Mucosa of stomach (tissue), 1 donor: ENCODE results near the gene ZNF254.
"Not testable (repeated sequence)": the region's sequence is repeated elsewhere in the genome, so short reads cannot be mapped to it uniquely, and the experiment has no call there.

Source experiments
- H3K27me3 ChIP-seq: one replicate; pipeline ENCODE4 v1.7.0; 2013; ENCODE audit warnings: mild to moderate bottlenecking, low read length; ENCODE audit not compliant: control insufficient read depth, insufficient read depth
- H3K36me3 ChIP-seq: one replicate; pipeline ENCODE4 v1.7.0; 2013; ENCODE audit warnings: low read length; ENCODE audit not compliant: control insufficient read depth, insufficient read depth
- H3K4me1 ChIP-seq: one replicate; pipeline ENCODE4 v1.7.0; 2013; ENCODE audit warnings: mild to moderate bottlenecking, low read length; ENCODE audit not compliant: control insufficient read depth, insufficient read depth
- H3K4me3 ChIP-seq: one replicate; pipeline ENCODE4 v1.7.0; 2013; ENCODE audit warnings: low read length
- H3K9ac ChIP-seq: one replicate; pipeline ENCODE4 v1.7.0; 2013; ENCODE audit warnings: mild to moderate bottlenecking, low read length, moderate library complexity
- H3K9me3 ChIP-seq: one replicate; pipeline ENCODE4 v1.7.0; 2013; ENCODE audit warnings: mild to moderate bottlenecking, low read length, moderate library complexity; ENCODE audit not compliant: control insufficient read depth
- donor health status: Pancreatic carcinoma.

Gene ZNF254

DNA sequence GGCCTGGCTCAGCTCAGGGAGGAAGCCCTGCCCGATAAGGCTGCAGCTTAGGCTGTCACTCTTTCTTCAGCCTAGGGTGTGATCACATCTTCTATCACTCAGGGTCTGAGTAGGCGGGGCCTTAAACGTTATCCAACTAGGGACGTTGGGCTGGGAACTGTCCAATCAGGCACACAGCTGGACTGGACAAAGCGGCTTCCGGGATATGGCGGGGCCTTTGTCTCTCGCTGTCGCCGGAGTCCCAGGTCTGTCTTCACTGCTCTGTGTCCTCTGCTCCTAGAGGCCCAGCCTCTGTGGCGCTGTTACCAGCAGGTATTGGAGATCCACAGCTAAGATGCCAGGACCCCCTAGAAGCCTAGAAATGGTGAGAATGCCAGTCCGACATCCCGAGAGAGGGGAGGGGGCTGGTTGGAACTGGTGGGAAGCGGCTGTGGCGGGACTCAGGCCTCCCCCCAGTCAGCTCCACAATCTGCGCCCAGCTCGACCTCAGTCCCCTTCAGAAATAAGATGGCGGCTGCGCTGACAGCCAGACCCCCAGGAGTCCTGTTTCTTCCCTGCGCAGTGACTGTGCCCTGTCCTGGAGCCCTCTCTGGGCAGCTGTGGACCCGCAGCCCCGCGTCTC is at the start of gene ZNF254:
Gene ZNF254 (plus strand): TSS at position 214 of the 622 bp plus-strand sequence. CDS start 121 bp downstream, at position 335.
- H3K4me3 ChIP-seq = peak within 1 kb of the TSS; percentile 86
- no peaks in the 10 kb centered on the region for H3K9me3 ChIP-seq
- no peaks in the 10 kb centered on the region for H3K27me3 ChIP-seq
- H3K4me1 ChIP-seq = no peaks in the 10 kb centered on the region
- peak within 1 kb of the TSS; percentile 94 for H3K9ac ChIP-seq
- no peaks in the 10 kb centered on the region for H3K36me3 ChIP-seq

DNA sequence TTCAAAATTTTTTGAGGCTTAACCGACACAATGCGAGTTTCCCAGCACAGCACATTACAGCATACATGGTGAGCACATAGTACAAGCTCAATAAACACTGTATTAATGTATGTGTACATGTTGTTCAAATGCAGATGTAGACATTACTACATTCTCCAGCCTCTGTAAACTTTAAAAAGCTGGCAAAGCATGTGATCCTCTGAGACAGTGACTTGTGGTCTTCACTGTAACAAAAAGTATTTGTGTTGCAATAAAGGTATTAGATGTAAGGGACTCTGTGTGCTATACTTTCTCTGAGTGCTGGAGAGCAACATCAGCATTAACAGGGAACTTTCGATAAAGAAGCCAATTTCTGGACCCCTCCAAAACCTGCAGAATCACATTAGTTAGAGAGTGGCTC is 46.4 kb upstream of the ZNF254 start:
- no peak overlapping the region for H3K4me3 ChIP-seq
- H3K36me3 ChIP-seq = no peaks in the 10 kb centered on the region
- no peak overlapping the region for H3K9ac ChIP-seq
- peaks cover 2% of the 10 kb centered on the region for H3K4me1 ChIP-seq
- no peaks in the 10 kb centered on the region for H3K27me3 ChIP-seq
- H3K9me3 ChIP-seq = no peaks in the 10 kb centered on the region

DNA sequence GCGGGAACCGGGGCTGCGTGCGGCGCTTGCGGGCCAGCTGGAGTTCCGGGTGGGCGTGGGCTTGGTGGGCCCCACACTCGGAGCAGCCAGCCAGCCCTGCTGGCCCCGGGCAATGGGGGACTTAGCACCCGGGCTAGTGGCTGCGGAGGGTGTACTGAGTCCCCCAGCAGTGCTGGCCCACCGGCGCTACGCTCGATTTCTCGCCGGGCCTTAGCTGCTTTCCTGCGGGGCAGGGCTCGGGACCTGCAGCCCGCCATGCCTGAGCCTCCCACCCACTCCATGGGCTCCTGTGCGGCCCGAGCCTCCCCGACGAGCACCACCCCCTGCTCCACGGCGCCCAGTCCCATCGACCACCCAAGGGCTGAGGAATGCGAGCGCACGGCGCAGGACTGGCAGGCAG is 45.7 kb upstream of the ZNF254 start:
- not testable (repeated sequence) for H3K9ac ChIP-seq, H3K4me1 ChIP-seq, H3K9me3 ChIP-seq, H3K4me3 ChIP-seq, H3K36me3 ChIP-seq, H3K27me3 ChIP-seq

DNA sequence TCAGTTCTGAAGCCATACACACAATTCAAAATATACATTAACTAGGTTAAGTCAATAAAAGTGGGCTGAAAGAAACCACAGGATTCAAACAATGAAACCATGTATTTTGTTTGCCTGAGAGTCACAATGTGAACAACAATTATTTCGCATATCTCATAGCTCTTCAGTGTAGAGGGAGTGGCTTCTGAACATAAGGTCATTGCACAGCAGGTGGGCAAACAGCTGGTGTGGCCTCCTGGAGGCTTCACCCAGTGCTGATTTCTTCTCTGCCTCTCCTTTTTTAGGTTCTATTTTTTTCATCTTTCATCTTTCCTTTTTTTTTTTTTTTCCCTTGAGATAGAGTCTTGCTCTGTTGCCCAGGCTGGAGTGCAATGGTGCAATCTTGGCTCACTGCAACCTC is 40.4 kb upstream of the ZNF254 start:
- Histone ChIP-seq H3K27me3 (no peaks in the 10 kb centered on the region), H3K9me3 (no peaks in the 10 kb centered on the region), H3K4me1 (no peaks in the 10 kb centered on the region), H3K4me3 (no peak overlapping the region), H3K9ac (no peak overlapping the region), H3K36me3 (peaks cover 7% of the 10 kb centered on the region)

DNA sequence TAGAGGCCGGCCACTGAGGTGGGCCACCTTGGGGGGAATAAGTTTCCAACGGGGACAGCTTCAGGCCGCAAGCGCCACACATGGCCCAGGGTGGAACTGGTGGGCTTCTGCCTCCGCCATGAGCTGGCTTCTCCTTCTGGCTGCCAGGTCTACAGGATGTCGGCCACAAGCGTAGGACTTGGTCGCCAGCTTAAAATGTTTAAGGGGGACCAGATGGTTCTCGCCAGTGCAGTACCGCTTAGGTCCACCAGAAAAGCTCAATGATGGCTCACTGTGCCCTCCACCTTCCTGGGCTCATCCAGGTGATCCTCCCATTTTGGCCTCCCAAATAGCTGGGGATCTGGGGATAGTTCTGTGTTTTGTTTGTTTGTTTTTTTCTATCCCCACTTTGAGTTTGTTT is 38.7 kb upstream of the ZNF254 start:
- no peaks in the 10 kb centered on the region for H3K9me3 ChIP-seq
- peaks cover 7% of the 10 kb centered on the region for H3K36me3 ChIP-seq
- no peaks in the 10 kb centered on the region for H3K27me3 ChIP-seq
- H3K4me1 ChIP-seq = no peaks in the 10 kb centered on the region
- H3K9ac ChIP-seq = no peak overlapping the region
- H3K4me3 ChIP-seq = no peak overlapping the region

DNA sequence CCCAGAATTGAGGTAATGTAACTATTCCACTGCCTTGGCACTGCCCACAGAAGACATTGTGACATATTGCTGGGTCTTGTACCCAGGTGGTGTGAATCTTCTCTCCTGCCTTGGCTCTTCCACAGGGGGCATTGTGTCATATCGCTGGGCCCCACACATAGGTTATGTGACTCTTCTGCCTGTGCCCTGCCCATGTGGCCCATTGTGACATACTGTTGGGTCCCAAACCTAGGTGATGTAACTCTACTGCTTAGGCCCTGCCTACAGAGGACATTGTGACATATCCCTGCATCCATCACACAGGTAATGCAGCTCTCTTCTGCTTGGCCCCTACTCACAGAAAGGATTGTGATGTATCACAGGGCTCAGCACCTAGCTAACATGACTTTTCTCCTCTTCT is 37.5 kb upstream of the ZNF254 start:
- Histone ChIP-seq H3K9ac (no peak overlapping the region), H3K4me1 (peaks cover 6% of the 10 kb centered on the region), H3K9me3 (no peaks in the 10 kb centered on the region), H3K36me3 (peaks cover 7% of the 10 kb centered on the region), H3K4me3 (no peak overlapping the region), H3K27me3 (no peaks in the 10 kb centered on the region)

DNA sequence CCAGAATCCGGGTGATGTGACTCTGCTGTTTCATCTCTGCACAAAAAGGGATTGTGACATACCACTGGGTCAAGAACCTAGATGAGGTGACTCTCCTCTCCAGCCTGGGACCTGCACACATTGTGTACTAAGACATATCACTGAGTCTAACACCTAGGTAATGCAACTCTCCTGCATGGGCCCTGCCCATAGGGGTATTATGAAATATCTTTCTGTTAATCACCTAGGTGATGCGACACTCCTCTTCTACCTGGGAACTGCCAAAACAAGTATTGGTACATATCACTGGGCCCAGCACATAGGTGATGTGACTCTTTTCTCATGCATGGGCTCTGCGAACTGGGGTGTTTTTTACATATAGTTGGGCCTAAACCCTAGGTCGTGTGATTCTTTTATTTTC is 35.5 kb upstream of the ZNF254 start:
- Histone ChIP-seq H3K9ac (no peak overlapping the region), H3K4me3 (no peak overlapping the region), H3K4me1 (peaks cover 6% of the 10 kb centered on the region), H3K36me3 (peaks cover 7% of the 10 kb centered on the region), H3K9me3 (no peaks in the 10 kb centered on the region), H3K27me3 (no peaks in the 10 kb centered on the region)

DNA sequence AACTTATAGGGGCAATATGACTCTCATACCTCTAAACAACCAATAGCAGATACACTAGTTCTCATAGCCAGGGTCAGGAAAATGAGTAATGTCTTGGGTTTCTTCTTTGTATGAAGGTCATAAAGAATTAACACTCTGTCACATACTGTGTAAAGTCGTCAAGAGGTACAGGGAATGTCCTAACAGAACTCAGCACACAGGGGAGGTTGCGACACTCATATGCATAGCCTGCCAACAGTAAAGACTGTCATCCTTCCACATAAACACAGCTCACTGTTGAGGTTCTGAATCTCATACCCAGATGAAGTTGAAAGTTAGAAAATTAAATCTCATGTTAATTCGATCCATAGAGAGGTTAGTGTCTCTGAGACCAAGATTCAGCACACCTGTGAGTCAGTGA is 34.2 kb upstream of the ZNF254 start:
- Histone ChIP-seq H3K9me3 (no peaks in the 10 kb centered on the region), H3K4me1 (peaks cover 6% of the 10 kb centered on the region), H3K36me3 (peaks cover 7% of the 10 kb centered on the region), H3K27me3 (no peaks in the 10 kb centered on the region), H3K4me3 (no peak overlapping the region), H3K9ac (no peak overlapping the region)

DNA sequence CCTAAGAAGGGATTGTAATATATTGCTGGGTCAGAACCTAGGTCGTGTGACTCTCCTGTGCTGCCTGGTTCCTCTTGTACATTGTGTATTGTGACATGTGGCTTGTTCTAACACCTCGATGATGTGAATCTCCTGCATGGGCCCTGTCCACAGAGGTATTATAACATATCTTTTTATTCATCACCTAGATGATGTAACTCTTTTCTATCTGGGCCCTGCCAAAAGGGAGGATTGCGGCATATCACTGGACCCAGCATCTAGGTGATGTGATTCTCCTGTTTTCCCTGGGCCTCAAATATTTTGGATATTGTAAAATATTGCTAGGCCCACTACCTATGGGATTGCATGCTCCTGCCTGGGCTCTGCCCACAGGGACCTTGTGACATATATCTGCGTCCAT is 33.4 kb upstream of the ZNF254 start:
- Histone ChIP-seq H3K36me3 (peaks cover 11% of the 10 kb centered on the region), H3K9me3 (no peaks in the 10 kb centered on the region), H3K4me1 (peaks cover 6% of the 10 kb centered on the region), H3K9ac (no peak overlapping the region), H3K27me3 (no peaks in the 10 kb centered on the region), H3K4me3 (no peak overlapping the region)

DNA sequence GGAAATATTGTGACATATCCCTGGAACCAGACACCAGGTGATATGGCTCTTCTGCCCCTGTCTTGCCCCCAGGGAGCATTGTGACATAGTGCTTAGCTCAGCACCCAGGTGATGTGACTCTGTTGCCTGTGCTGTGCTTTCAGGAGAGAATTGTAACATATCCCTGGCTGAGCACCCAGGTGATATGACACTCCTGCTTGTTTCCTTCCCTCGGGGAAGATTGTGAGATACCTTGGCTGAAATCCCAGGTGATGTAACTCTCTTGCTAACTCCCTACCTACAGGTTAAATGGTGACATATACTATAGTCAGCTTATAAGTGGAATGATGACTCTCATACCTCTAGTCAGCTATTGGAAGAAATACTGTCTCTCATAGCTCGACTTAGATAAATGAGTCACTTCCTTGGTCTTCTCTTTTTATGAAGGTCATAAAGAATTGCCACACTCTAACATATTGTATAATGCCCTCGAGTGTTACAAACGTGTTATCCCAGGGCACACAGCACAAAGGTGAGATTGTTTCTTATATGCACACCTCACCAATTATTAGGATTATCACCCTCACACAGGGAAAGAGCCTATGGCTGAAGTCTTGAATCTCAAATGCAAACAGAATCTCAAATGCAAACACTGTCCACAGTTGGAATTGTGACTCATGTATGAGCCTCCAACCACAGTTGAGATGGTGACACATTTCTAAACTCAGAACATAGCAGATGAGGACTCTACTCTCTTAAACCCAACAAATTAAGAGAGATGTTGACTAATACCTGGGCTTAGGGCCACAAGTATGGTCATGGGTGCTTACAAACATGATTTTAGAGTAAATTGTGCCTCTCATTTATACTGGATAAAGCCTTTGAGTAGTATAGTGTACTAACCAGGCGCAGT is 32.7 kb upstream of the ZNF254 start:
- peaks cover 9% of the 10 kb centered on the region for H3K36me3 ChIP-seq

DNA sequence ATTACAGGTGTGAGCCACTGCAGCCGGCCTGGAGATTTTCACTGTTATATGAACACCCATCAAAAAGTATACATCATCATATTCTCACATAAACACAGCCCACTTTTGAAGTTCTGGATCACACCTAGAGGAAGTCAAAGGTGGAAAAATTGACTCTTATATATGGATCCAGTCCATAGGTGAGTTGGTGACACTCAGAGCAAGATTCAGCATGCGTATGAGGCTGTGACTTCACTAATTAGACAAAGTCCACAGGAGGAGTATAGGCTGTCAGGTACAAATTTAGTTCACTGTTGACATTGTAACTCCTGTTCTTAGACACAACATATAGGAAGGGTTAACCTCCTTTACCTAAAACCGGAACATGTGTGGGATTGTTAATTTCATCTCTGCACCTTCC is 31.4 kb upstream of the ZNF254 start:
- Histone ChIP-seq H3K9ac (no peak overlapping the region), H3K9me3 (no peaks in the 10 kb centered on the region), H3K4me1 (peaks cover 6% of the 10 kb centered on the region), H3K36me3 (peaks cover 4% of the 10 kb centered on the region), H3K4me3 (no peak overlapping the region), H3K27me3 (no peaks in the 10 kb centered on the region)

More for the DNA sequence above, 32.7 kb upstream of the ZNF254 start:
- H3K27me3 ChIP-seq = no peaks in the 10 kb centered on the region
- no peak overlapping the region for H3K4me3 ChIP-seq
- peaks cover 6% of the 10 kb centered on the region for H3K4me1 ChIP-seq
- no peaks in the 10 kb centered on the region for H3K9me3 ChIP-seq
- H3K9ac ChIP-seq = no peak overlapping the region

DNA sequence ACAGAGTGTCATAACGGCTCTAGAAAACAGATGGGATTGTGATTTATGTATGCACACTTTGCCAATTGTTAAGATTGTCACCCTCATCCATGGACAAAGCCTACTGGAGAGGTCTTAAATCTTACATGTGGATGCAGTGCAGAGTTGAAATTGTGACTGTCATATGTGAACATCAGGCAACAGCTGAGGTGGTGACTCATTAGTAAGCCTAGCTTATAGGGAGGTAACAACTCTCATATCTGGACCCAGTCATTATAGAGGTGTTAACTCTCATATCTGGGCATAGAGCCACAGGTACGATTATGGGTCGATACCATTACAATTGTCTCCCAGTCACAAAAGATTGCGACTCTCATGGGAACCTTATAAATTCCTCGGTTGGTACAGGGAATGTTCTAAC is 29.8 kb upstream of the ZNF254 start:
- no peaks in the 10 kb centered on the region for H3K9me3 ChIP-seq
- peaks cover 6% of the 10 kb centered on the region for H3K4me1 ChIP-seq
- H3K4me3 ChIP-seq = no peak overlapping the region
- H3K27me3 ChIP-seq = no peaks in the 10 kb centered on the region
- no peak overlapping the region for H3K9ac ChIP-seq
- H3K36me3 ChIP-seq = peaks cover 4% of the 10 kb centered on the region
